Astrocyte of the spinal cord (primary cell): ENCODE data around the gene GTF2A1L.
A peak's percentile ranks its signal among the peaks of the same experiment; 100 is the strongest.

Source experiments
- DNase-seq: peaks from one replicate; pipeline ENCODE4 v3.0.0; 2011; ENCODE audit warnings: low read depth, low spot score
- H3K4me3 ChIP-seq: 2 replicates; pipeline ENCODE4 v1.5.1; 2011; ENCODE audit warnings: low read depth, mild to moderate bottlenecking, low read length, moderate library complexity
- CTCF ChIP-seq: IDR thresholded peaks from 2 replicates; pipeline ENCODE4 v1.5.1; 2012; ENCODE audit warnings: low read depth, mild to moderate bottlenecking, low read length, inconsistent platforms
- in situ Hi-C: cut with HindIII; loops from 2 replicates; pipeline ENCODE4 v1.10.0; 2017; ENCODE audit warnings: low sequenced_read_pairs

GTF2A1L gene

GRCh38 chr2:48583961-48584360, 33.7 kb upstream of the GTF2A1L start:
- H3K4me3 ChIP-seq = no peak overlapping the region
- DNase-seq = no peak
- TF ChIP-seq CTCF = no peak
- in situ Hi-C loops = no loop called here

- DNase-seq = no peak
- in situ Hi-C loops = no loop called here
- no peak for TF ChIP-seq CTCF
- H3K4me3 ChIP-seq = no peak overlapping the region
Measured at GRCh38 chr2:48584551-48584950, 33.1 kb upstream of the GTF2A1L start.

- in situ Hi-C loops = no loop called here
- no peak for TF ChIP-seq CTCF
- H3K4me3 ChIP-seq = no peak overlapping the region
- DNase-seq = no peak
Measured at GRCh38 chr2:48586433-48586832, 31.2 kb upstream of the GTF2A1L start.

- DNase-seq = no peak
- in situ Hi-C loops = no loop called here
- TF ChIP-seq CTCF = no peak
- no peak overlapping the region for H3K4me3 ChIP-seq
Measured at GRCh38 chr2:48587560-48587959, 30.1 kb upstream of the GTF2A1L start.

- H3K4me3 ChIP-seq = no peak overlapping the region
- no peak for DNase-seq
- TF ChIP-seq CTCF = no peak
- in situ Hi-C loops = no loop called here
Measured at GRCh38 chr2:48587961-48588360, 29.7 kb upstream of the GTF2A1L start.

- in situ Hi-C loops = no loop called here
- DNase-seq = no peak
- H3K4me3 ChIP-seq = no peak overlapping the region
- no peak for TF ChIP-seq CTCF
Measured at GRCh38 chr2:48588745-48589144, 28.9 kb upstream of the GTF2A1L start.

GRCh38 chr2:48589170-48589767, 28.4 kb upstream of the GTF2A1L start:
- in situ Hi-C loops = no loop called here
- H3K4me3 ChIP-seq = no peak overlapping the region
- DNase-seq = peak; percentile 53
- peak; percentile 77 for TF ChIP-seq CTCF
